Adipocyte (in vitro differentiated cells): ENCODE data around the gene AFAP1.
A peak's percentile ranks its signal among the peaks of the same experiment; 100 is the strongest.

Experiments
- DNase-seq: peaks from one replicate; pipeline ENCODE4 v3.0.0-alpha.2; 2015; ENCODE audit warnings: low read depth
- H3K27me3 ChIP-seq: replicated peaks from 2 replicates; pipeline ENCODE4 v1.7.0; 2013; ENCODE audit warnings: mild to moderate bottlenecking, low read length, moderate library complexity; ENCODE audit not compliant: control insufficient read depth, insufficient read depth
- H3K36me3 ChIP-seq: 2 replicates; pipeline ENCODE4 v1.7.0; 2013; ENCODE audit warnings: low read length, mild to moderate bottlenecking, moderate library complexity; ENCODE audit not compliant: control insufficient read depth, insufficient read depth, severe bottlenecking
- H3K4me1 ChIP-seq: 2 replicates; pipeline ENCODE4 v1.7.0; 2013; ENCODE audit warnings: mild to moderate bottlenecking, low read length, moderate library complexity; ENCODE audit not compliant: control insufficient read depth, insufficient read depth
- H3K4me3 ChIP-seq: 2 replicates; pipeline ENCODE4 v1.7.0; 2013; ENCODE audit warnings: mild to moderate bottlenecking, low read length, moderate library complexity
- H3K9ac ChIP-seq: 2 replicates; pipeline ENCODE4 v1.7.0; 2013; ENCODE audit warnings: mild to moderate bottlenecking, low read length, moderate library complexity
- H3K9me3 ChIP-seq: 2 replicates; pipeline ENCODE4 v1.7.0; 2013; ENCODE audit warnings: mild to moderate bottlenecking, low read length, moderate library complexity; ENCODE audit not compliant: control insufficient read depth

The AFAP1 gene

GRCh38 chr4:7868436-7868775, 71.3 kb downstream of the AFAP1 start:
- Histone ChIP-seq H3K36me3 (peaks cover 52% of the 10 kb centered on the region), H3K9ac (no peak overlapping the region), H3K27me3 (no peaks in the 10 kb centered on the region), H3K4me3 (no peak overlapping the region), H3K4me1 (peaks cover 43% of the 10 kb centered on the region), H3K9me3 (no peaks in the 10 kb centered on the region)
- no peak for DNase-seq

GRCh38 chr4:7867701-7868435, 71.8 kb downstream of the AFAP1 start:
- no peaks in the 10 kb centered on the region for H3K9me3 ChIP-seq
- no peaks in the 10 kb centered on the region for H3K27me3 ChIP-seq
- H3K9ac ChIP-seq, result peak overlapping the region; percentile 12
- no peak for DNase-seq
- H3K36me3 ChIP-seq, result peaks cover 52% of the 10 kb centered on the region
- H3K4me3 ChIP-seq, result no peak overlapping the region
- H3K4me1 ChIP-seq, result peaks cover 42% of the 10 kb centered on the region

GRCh38 chr4:7867191-7867590, 72.5 kb downstream of the AFAP1 start:
- peak overlapping the region; percentile 12 for H3K9ac ChIP-seq
- H3K4me1 ChIP-seq, result peaks cover 37% of the 10 kb centered on the region
- no peak for DNase-seq
- no peaks in the 10 kb centered on the region for H3K27me3 ChIP-seq
- H3K9me3 ChIP-seq, result no peaks in the 10 kb centered on the region
- H3K36me3 ChIP-seq, result peaks cover 52% of the 10 kb centered on the region
- no peak overlapping the region for H3K4me3 ChIP-seq

- Histone ChIP-seq H3K4me3 (no peak overlapping the region), H3K9me3 (no peaks in the 10 kb centered on the region), H3K27me3 (no peaks in the 10 kb centered on the region), H3K36me3 (peaks cover 44% of the 10 kb centered on the region), H3K4me1 (peaks cover 34% of the 10 kb centered on the region), H3K9ac (no peak overlapping the region)
- no peak for DNase-seq
Measured at GRCh38 chr4:7865533-7865932, 74.1 kb downstream of the AFAP1 start.

- Histone ChIP-seq H3K4me3 (no peak overlapping the region), H3K9ac (no peak overlapping the region), H3K4me1 (peaks cover 33% of the 10 kb centered on the region), H3K27me3 (no peaks in the 10 kb centered on the region), H3K9me3 (no peaks in the 10 kb centered on the region), H3K36me3 (peaks cover 43% of the 10 kb centered on the region)
- DNase-seq, result no peak
Measured at GRCh38 chr4:7864685-7865084, 75.0 kb downstream of the AFAP1 start.

- Histone ChIP-seq H3K9me3 (no peaks in the 10 kb centered on the region), H3K4me3 (no peak overlapping the region), H3K27me3 (no peaks in the 10 kb centered on the region), H3K36me3 (peaks cover 40% of the 10 kb centered on the region), H3K9ac (no peak overlapping the region), H3K4me1 (peaks cover 38% of the 10 kb centered on the region)
- DNase-seq, result no peak
Measured at GRCh38 chr4:7863911-7864681, 75.6 kb downstream of the AFAP1 start.

GRCh38 chr4:7862561-7863192, 77.0 kb downstream of the AFAP1 start:
- peaks cover 46% of the 10 kb centered on the region for H3K4me1 ChIP-seq
- no peak overlapping the region for H3K4me3 ChIP-seq
- H3K9ac ChIP-seq, result no peak overlapping the region
- no peaks in the 10 kb centered on the region for H3K9me3 ChIP-seq
- H3K27me3 ChIP-seq, result no peaks in the 10 kb centered on the region
- peaks cover 30% of the 10 kb centered on the region for H3K36me3 ChIP-seq
- DNase-seq, result peak; percentile 64

GRCh38 chr4:7861440-7861881, 78.2 kb downstream of the AFAP1 start:
- Histone ChIP-seq H3K36me3 (peaks cover 23% of the 10 kb centered on the region), H3K4me1 (peaks cover 50% of the 10 kb centered on the region), H3K9me3 (no peaks in the 10 kb centered on the region), H3K9ac (peak overlapping the region; percentile 71), H3K4me3 (peak overlapping the region; percentile 58), H3K27me3 (no peaks in the 10 kb centered on the region)
- peak; percentile 86 for DNase-seq

- peaks cover 23% of the 10 kb centered on the region for H3K36me3 ChIP-seq
- H3K4me1 ChIP-seq, result peaks cover 53% of the 10 kb centered on the region
- H3K4me3 ChIP-seq, result peak overlapping the region; percentile 8
- no peaks in the 10 kb centered on the region for H3K9me3 ChIP-seq
- no peak for DNase-seq
- no peaks in the 10 kb centered on the region for H3K27me3 ChIP-seq
- H3K9ac ChIP-seq, result peak overlapping the region; percentile 58
Measured at GRCh38 chr4:7860600-7861163, 79.0 kb downstream of the AFAP1 start.

GRCh38 chr4:7859326-7859725, 80.3 kb downstream of the AFAP1 start:
- Histone ChIP-seq H3K9me3 (no peaks in the 10 kb centered on the region), H3K27me3 (no peaks in the 10 kb centered on the region), H3K4me3 (no peak overlapping the region), H3K36me3 (peaks cover 24% of the 10 kb centered on the region), H3K9ac (no peak overlapping the region), H3K4me1 (peaks cover 56% of the 10 kb centered on the region)
- DNase-seq, result no peak

GRCh38 chr4:7858498-7858897, 81.2 kb downstream of the AFAP1 start:
- no peaks in the 10 kb centered on the region for H3K9me3 ChIP-seq
- peak overlapping the region; percentile 76 for H3K9ac ChIP-seq
- H3K4me3 ChIP-seq, result no peak overlapping the region
- no peak for DNase-seq
- no peaks in the 10 kb centered on the region for H3K27me3 ChIP-seq
- peaks cover 33% of the 10 kb centered on the region for H3K36me3 ChIP-seq
- H3K4me1 ChIP-seq, result peaks cover 56% of the 10 kb centered on the region
